ENCODE data around the gene MRPL24.

Gene MRPL24

GRCh38 chr1:156709757-156710489, 31.0 kb downstream of the MRPL24 start:
- no peak for DNase-seq

GRCh38 chr1:156709031-156709430, 31.9 kb downstream of the MRPL24 start:
- DNase-seq: no peak

GRCh38 chr1:156708218-156708661, 32.6 kb downstream of the MRPL24 start:
- no peak for DNase-seq

DNA sequence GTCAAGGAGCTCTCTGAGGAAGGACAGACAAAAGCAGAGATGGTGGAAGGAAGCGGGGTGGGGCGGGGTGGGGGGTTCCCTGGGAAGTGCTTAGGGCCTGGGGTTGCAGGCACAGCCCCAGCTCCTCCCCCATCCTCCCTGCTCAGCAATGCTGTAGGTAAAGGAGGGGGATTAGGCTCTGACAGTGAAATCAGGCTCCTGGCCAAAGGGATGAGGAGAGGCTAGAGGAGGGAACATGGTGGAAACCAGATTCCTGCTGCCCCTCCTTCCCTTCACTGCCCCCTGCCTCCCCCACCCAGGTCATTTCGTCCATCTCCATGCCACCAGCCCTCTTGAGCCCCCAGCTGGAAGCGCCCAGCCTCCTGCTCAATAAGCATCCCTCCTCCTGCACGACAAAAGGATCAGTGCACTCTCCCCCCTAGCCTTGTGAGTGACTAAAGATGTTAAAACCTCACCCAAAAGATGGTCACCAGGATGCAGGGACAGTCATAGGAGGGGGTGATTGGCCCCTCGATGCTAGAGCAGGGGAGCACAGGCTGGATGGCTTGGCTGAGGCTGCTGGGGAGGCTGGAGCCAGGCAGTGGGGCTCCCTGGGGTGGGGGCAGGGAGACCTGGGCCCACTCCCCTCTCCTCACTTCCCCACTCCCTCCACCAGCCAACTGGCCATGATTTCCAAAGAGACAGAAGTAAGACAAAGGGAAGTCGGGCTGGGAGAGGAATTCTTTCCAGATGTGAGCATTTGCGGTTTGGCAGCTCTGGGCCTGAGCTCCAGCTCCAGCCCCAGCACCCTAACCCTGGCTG, 33.3 kb downstream of the MRPL24 start:
- no peak for DNase-seq

DNA sequence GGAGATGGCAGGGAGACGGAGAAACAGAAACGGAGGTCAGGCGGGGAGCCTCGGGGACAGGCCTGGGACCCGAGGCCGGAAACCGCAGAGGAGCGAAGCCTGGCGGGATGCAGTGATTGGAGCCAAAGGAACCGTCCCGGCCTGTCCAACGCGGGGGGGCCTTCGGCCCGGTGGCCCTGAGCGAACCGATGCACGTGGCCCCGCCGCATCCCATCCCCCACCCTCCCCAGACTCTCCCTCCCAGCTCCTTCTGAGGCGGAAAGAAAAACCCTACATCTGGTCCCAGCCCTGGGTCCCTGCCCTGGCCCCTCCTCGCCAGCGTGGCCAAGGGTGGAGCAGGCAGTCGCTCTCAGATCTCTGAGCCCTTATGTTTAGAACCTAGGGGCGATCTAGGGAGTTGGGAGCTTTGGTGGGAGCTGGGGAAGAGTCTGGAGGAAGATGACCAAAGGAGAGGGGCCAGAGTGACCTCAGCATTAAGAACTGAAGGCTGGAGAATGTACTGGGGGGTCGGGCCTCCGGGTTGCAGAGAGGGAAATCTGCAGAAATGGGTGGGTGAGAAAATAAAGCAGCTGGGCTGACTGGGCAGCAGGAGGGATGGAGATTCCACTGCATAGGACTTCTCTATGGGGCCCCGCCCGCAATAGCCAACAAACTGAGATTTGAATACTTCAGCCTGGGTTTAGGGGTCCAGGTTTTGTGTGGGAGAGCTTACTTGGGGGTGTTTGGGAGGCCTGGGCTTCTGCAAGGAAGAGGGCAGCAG, 34.1 kb downstream of the MRPL24 start:
- peak; percentile 40 for DNase-seq

GRCh38 chr1:156705918-156706656, 34.8 kb downstream of the MRPL24 start:
- peak; percentile 70 for DNase-seq

DNA sequence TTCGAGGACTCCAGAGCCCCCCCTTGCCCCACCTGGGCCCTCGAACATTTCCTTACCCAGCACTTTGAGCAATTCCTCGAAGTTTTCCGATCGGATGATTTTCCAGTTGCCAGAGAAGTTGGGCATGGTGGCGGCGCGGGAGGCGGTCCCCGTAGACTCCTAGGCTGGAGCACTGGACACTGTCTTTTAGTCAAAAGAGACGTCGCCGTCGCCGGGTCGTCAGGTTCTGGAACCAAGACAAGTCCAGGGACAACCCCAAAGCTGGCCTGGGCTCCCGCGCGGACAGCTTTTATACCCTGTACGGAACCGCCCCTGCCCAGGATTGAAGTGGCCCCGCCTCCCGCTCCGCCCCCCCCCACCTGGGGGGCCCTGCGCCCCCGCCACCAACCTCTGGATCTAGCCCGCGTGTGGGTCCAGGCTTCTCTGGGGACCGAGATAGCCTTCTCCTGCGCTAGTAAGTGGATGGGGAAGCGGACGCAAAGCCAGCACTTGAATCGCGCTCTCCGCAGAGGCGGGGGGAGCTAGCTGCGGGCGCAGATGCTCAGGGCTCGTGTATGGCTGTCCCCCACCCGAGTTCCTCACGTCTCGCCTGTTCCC, 35.5 kb downstream of the MRPL24 start, which contains the start of gene CRABP2:
Gene CRABP2, minus strand, starts transcription at position 263 of the 597 bp plus-strand sequence. Its CDS starts 137 bp downstream, at position 126.
- DNase-seq: no peak

- no peak for DNase-seq
Measured at GRCh38 chr1:156704930-156705320, 36.0 kb downstream of the MRPL24 start.

GRCh38 chr1:156704166-156704711, 36.6 kb downstream of the MRPL24 start:
- DNase-seq: no peak

- DNase-seq: no peak
Measured at GRCh38 chr1:156703741-156704140, 37.1 kb downstream of the MRPL24 start.

DNA sequence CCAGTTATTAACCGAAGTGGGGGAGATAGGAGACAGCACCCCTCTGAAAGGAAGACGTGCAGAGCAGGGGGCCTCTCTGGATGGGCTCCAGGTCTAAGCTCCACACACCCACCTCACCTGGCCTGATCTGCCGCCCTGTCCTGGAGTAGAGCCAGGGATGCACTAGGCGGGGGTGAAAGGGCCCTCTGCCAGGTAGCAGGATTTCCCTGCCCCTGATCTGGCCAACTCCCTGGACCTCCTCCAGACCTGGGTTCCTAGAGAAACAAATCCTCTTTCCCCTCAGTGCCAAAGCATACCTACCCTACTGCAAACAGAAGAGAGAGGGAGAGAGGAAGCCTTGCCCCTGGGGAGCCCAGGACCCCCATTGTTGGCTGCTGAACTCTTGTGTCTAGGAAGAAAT, 37.6 kb downstream of the MRPL24 start:
- DNase-seq: no peak

DNA sequence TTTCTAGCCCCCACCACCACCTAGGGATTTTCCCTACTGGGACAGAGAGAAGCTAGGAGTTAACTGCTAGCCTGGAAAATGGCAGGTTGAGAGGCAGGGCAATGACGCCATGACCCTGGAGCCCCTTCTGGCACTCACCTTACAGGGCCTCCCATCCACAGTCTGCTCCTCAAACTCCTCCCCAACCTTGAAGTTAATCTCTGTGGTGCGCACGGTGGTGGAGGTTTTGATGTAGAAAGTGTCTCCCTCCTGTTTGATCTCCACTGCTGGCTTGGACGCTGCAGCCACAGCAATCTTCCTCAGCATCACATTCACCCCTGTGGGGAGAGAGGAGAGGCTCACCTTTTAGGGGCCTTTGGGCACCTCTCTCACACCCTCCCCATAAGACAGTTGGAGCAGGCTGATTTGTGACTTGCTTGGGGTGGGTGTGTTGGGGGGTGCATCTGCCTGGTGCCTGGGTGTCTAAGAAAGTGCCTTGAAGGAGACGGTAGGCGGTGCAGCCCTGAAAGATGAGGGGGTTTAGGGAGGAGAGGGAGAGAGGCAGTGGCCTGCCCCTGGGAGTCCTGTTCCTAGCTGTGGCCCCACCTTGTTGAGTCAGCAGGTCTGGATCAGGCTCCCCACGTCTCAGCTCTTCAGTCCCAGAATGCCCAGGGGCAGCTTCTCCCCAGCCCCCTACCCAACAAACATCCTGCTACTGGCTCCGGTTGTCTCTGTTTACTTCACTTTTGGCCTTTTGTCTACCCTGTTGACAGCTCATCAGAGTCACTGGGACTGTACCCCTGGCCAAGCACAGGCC, 40.0 kb downstream of the MRPL24 start:
- DNase-seq: no peak

DNA sequence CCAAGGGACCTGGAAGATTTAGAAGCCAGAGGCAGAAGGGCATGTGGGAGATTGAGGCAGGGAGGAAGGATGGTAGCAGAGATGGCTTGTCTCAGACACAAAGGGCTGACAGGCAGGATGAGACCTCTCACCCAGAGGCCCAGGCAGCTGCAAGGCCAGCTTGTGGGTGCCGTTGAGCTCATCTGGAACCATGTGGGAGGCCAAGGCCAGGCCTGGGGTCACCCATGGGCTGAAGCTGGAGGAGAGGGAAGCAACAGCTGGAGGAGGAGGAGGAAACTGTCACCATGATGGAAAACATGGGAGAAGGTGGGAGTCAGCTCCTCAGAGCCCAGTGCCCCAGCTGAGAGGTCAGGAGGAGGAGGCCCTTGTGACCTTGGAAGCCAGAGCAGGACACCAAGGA, 41.9 kb downstream of the MRPL24 start:
- DNase-seq: no peak

- no peak for DNase-seq
Measured at GRCh38 chr1:156697481-156697880, 43.4 kb downstream of the MRPL24 start.

DNA sequence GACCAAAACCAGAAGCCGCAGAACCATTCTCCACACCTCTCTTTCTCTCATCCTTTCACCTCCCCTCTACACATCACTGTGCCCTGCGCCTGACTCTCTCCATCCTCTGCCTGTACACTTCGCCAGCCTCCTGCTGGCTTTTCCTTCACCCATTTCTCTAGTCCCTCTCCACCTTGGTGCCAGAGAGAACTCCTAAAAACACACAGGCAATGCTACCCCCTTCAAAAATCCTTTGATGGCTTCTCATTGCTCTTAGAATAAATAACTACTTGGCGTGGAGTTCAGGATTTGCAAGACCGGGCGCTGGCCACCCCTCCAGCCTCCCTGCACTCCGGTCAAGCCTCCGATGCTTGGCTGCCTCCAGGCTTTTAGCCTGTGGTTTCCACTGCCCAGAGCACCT, 44.1 kb downstream of the MRPL24 start:
- DNase-seq: no peak

DNA sequence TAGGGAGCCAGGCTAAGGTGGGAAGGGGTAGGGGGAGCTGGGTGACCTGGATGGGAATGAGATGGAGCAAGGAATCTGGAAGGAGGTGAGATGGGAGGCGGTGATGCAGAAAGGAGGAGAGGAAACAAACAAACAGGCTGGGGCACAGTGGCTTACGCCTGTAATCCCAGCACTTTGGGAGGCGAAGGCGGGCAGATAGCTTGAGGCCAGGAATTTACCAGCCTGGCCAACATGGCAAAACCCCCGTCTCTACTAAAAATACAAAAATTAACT, 46.3 kb downstream of the MRPL24 start:
- DNase-seq: no peak

- no peak for DNase-seq
Measured at GRCh38 chr1:156693848-156694689, 46.8 kb downstream of the MRPL24 start.

DNA sequence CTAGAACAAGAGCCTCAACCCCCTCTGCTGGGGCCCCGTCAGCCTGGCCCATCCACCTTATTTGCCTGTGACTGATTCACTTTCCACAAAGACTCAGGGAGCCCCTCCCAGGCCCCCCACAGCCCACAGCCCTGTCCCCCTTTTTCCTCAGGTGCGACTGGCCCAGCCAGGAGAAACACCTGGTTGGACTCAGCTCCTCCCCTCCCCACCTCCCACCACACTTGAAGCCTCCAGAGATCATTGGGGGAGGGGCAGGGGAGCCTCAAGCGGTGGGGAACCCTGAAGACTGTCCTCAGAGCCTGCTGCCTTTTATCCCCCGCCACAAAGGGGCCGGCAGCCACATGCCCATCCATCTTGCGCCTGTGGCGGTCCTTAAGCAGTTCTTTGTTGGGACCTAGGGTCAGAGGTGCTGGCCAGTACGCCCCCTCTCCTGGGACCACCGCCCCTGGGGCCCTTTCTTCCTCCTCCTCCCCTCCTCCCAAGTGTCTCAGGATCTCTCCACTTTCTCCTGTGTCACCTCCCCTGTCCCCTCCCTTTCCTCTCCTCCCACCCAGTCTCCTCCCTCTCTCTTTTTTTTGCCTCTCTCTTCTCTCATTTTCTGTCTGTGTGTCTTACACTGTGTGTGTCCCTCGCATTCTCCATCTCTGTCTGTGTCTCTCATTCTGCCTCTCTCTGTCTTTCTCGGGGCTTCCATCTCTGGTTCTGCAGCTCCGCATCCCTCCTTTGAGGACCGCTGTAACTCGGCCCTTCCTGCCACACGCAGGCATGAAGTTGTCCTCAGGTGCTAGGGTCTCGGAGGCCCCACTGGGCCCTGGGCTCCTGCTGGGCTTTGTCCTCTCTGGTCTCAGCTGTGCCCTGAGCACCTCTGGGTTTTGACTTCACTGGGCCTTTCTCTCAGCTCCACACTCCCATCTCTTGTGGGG, 47.7 kb downstream of the MRPL24 start:
- DNase-seq: peak; percentile 31

DNA sequence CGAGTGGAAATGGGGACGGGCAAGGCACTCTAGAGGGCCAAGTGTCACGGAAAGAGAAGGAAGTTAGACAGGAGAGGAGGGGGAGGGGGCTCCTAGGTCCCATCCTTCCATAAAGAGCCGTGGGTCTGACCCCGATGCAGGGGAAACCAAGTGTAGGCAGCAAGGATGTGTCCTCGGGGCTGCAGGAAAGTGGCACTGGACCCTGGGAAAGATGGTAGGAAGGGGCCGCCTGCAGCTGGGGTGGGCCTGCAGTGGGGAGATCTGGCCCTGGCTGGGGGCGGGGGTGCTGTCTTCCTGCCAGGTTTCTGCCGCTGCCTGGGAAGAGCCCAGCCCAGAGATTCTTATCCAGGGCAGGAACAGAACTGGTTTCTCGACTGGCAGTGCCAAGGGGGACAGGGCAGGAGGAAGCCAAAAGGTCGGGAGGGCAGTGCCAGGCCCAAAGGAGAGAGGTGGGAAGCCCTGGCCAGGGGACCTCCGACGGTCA, 48.4 kb downstream of the MRPL24 start:
- DNase-seq: no peak

Measured in CD4-positive, alpha-beta T cell treated with Interleukin-21 for 1 hour (primary cell).